IPS DF 6.9 (cell line): ENCODE data around the gene DNAJC21.

Source experiments
- DNase-seq: peaks from one replicate; pipeline ENCODE4 v3.0.0-alpha.2; 2013; ENCODE audit warnings: low read depth, low spot score
- H3K27ac ChIP-seq: one replicate; pipeline ENCODE4 v1.5.1; 2013; ENCODE audit warnings: low read length, control low read depth
- H3K27me3 ChIP-seq: 2 replicates; pipeline ENCODE4 v1.6.1; 2013; ENCODE audit warnings: mild to moderate bottlenecking, low read length; ENCODE audit not compliant: control insufficient read depth, insufficient read depth
- H3K36me3 ChIP-seq: 2 replicates; pipeline ENCODE4 v1.6.1; 2013; ENCODE audit warnings: low read length; ENCODE audit not compliant: control insufficient read depth, insufficient read depth
- H3K4me1 ChIP-seq: 2 replicates; pipeline ENCODE4 v1.6.1; 2013; ENCODE audit warnings: low read length; ENCODE audit not compliant: control insufficient read depth, insufficient read depth
- H3K4me3 ChIP-seq: 2 replicates; pipeline ENCODE4 v1.5.1; 2013; ENCODE audit warnings: mild to moderate bottlenecking, low read length
- H3K9me3 ChIP-seq: 2 replicates; pipeline ENCODE4 v1.6.1; 2013; ENCODE audit warnings: low read length, inconsistent platforms; ENCODE audit not compliant: control insufficient read depth, insufficient read depth
- WGBS: extraction: QIAGEN DNeasy Blood & Tissue Kit; methylation state at CpG from one replicate; pipeline ENCODE4 v1.1.7; 2013; ENCODE audit warnings: mixed read lengths, missing lambda C conversion rate; ENCODE audit not compliant: insufficient read length, insufficient coverage; 5-methylcytosine and 5-hydroxymethylcytosine counted together

DNAJC21 gene

DNA sequence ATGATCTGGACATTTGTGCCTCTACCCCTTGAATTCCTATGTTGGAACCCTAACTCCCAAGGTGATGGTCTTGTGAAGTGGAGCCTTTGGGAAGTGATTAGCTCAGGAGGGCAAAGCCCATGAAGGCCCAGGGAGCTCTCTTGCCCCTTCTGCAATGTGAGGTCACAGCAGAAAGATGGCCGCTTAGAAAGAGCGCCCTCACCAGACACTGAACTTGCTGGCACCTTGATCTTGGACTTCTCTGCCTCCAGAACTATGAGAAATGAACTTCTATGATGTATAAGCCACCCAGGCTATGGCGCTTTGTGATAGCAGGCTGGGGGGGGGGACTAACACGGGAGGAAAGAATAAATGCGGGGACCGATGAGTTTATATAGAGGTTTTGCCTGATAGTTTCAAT, 73.1 kb downstream of the DNAJC21 start:
- no peak for DNase-seq
- H3K4me3 ChIP-seq: no peak overlapping the region
- no peaks in the 10 kb centered on the region for H3K27me3 ChIP-seq
- H3K9me3 ChIP-seq: no peaks in the 10 kb centered on the region
- WGBS: no CpG with 5 or more reads among the region's 6 CpGs
- H3K4me1 ChIP-seq: no peaks in the 10 kb centered on the region
- H3K27ac ChIP-seq: no peak overlapping the region
- H3K36me3 ChIP-seq: no peaks in the 10 kb centered on the region

DNA sequence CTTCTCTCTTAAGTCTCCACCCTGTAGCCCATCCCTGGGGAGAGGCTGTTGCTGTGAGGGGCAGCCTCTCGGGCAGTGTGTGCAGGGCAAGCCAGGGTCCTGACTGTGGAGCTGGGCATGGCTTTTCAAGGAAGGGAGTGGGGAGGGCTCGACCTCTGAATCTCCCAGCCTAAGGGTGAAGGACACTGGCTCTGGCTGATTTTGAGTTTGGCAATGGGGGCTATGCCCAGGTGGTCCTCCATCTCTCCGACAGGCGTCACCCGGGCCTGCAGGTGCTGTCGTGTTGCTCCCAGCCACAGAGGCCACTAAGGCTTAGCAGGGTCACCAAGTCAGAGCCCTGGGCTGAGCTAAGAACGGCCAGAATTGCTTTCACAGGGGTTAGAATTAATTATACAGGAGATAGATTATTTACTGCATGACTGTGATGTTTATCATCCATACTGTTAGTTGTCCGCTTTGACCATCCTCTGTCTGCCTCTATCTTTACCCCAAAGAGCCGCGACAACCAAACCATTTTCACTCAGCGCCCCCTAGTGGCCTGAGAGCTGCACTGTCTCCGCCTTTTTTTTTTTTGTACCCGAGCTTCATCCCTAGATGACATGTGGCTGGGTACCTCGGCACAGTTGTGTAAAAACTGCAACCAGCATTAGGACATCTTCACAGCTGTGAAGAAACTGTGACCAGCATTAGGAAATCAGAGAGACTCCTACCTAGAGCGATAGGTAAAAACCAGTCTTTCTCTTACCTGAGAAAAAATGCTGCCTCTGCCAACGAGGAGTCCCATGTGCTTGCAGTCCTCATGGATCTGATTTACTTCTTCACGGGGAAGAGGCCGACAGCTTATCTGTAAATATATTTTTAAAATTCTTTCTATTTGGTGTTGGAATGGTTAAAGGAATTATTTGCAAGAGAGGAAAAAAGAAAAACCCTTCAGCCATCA, 73.9 kb downstream of the DNAJC21 start:
- Histone ChIP-seq H3K27ac (no peak overlapping the region), H3K36me3 (no peaks in the 10 kb centered on the region), H3K4me3 (no peak overlapping the region), H3K9me3 (no peaks in the 10 kb centered on the region), H3K4me1 (no peaks in the 10 kb centered on the region), H3K27me3 (no peaks in the 10 kb centered on the region)
- DNase-seq: peak; percentile 45
- no CpG with 5 or more reads among the region's 18 CpGs for WGBS

DNA sequence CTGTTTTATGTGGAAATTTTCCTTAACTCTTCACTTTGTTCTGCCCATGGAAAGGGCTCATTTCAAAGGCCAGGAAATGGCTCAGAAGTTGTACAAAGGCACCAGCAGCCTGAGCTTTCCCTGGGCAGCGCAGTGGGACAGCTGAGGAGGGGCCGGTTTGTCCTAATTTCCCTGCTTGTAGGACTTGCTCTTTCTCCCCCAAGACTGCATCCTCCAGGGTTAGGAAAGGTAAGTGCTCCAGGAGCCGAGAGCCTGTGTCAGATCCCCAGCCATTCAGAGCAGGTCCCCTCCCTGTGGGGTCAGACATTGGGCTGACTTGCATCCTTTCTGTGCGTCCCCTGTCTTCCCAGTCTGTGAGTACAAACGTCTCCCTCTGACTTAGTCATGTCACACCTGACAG, 74.8 kb downstream of the DNAJC21 start:
- no peaks in the 10 kb centered on the region for H3K36me3 ChIP-seq
- no peaks in the 10 kb centered on the region for H3K27me3 ChIP-seq
- no peak overlapping the region for H3K27ac ChIP-seq
- no CpG with 5 or more reads among the region's 5 CpGs for WGBS
- no peaks in the 10 kb centered on the region for H3K9me3 ChIP-seq
- H3K4me1 ChIP-seq: no peaks in the 10 kb centered on the region
- no peak for DNase-seq
- no peak overlapping the region for H3K4me3 ChIP-seq

DNA sequence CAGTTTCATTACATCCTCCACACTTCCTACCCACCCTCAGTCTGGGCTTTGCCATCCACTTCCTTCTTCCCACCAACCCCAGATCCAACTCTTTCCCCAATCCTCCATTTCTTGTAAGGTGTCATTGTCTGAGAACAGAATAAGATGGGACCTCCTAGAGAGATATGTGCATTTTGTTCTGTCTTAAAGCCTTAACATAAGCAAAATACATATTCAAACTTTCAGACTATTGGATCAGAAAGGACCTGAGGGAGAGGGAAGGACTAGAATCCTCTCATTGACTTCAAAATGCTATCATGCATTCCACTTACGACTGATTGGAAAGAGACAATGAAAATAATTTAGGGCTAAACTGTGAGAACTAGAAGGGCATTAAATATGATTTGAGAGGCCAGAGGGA, 75.4 kb downstream of the DNAJC21 start:
- H3K36me3 ChIP-seq: no peaks in the 10 kb centered on the region
- WGBS: no CpG with 5 or more reads among the region's 1 CpG
- no peak for DNase-seq

More for the DNA sequence above, 75.4 kb downstream of the DNAJC21 start:
- no peak overlapping the region for H3K27ac ChIP-seq
- no peaks in the 10 kb centered on the region for H3K27me3 ChIP-seq
- no peaks in the 10 kb centered on the region for H3K4me1 ChIP-seq
- no peaks in the 10 kb centered on the region for H3K9me3 ChIP-seq
- H3K4me3 ChIP-seq: no peak overlapping the region
